GM19463 (cell line): ENCODE results near the gene MTMR4.
"Not testable (repeated sequence)": the region's sequence is repeated elsewhere in the genome, so short reads cannot be mapped to it uniquely, and the experiment has no call there.

Source experiments
- ATAC-seq: cut with Tn5 transposase; IDR thresholded peaks from one replicate; pipeline ENCODE4 v1.9.1; 2021; ENCODE audit warnings: mild to moderate bottlenecking, moderate library complexity; ENCODE audit not compliant: unreplicated experiment

The MTMR4 gene

DNA sequence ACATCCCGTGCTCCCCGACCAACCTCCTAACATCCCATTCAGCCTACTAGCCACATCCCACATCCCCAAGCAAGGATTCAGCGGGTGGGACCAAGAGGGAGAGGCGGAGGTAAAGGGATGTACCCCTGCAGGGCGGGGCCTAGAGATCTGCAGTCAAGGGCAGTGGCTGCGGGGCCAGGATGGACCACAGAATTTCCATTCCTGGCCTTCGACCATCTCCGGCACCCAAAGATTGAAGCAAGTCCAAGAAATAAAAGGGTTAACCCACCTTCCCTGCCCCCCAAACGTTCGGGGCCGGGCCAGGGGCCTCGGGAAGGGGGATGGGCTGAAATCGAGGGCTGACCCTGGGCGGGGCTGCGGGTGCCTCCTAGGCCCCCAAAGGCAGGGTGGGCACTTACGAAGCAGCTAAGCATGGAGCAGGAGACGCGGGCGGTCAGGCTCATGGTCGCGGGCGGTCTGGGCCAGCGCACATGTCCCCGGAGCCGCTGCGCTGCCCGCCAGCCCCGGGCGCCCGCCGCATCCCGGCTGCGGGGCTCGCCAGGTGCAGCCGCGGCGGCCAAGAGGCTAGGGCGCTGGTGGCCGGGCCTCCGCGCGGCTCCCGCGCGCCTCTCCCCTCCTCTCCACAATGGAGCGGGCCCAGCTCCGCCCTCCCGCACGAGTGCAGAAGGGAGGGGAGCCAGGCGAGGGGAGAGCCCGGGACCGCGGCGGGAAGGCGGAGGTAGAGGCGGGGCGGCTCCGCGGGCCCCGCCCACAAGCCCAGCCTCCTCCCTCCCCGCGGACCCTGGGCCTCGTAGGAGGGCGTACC is at the start of gene MTMR4:
TSS of gene MTMR4 (minus strand) at position 674 of the 805 bp plus-strand sequence. CDS start at position 443, 231 bp downstream.
- peak; percentile 21 for ATAC-seq

DNA sequence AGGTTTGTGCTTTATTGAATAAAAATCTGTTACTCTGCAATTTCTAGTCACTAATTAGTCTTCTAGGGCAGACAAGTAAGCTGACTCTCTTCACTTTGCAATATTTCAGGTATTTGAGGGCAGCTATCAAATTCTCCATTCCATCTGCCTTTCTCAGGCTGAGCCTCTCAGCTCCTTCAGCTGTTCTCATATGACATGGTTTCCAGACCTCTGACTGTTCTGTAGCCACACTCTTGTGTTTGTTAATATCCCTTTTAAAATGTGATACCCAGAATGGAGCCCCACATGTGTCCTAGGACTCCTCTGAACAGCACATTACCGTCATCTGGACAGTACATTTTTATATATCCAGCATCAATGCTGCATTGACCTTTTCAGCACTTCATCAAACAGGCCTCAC is 46.1 kb upstream of the MTMR4 start:
- ATAC-seq = no peak

DNA sequence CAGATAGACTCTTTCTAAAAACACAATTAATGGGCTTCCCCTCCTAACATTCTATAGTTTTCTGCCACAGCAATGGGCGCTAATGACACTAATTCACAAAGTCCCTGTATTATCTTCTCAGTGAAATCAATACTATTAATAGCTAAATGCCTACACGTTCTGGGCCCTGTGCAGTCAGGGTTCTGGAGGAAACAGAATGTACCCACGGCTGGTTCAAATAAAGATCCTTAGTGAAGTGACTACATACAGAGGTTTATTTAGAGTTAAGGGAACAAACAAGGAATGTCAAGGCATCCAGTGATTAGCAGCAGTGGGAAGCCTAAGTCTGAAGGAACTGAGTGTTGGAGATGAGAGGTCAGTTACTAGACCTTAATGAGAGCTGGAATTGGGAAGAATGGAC is 43.5 kb upstream of the MTMR4 start:
- ATAC-seq = no peak

DNA sequence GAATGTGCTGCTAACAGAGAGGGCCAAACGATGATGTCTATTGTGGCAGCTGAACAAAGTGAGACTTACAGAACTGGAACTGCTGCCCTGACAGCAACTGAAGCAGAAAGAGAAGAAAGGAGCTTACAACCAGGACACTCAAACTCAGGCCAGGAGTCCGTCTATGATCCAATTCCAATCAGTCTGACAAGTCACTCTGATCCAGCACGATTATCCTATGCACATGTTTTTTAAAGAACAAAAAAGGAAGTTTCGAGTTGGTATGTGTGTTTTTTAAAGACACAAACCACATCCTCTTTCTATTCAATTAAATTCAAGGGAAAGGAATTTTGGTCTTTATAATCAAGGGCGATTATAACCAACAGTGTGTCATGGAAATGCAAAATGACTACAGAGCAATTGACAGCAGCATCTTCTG is 42.4 kb upstream of the MTMR4 start:
- ATAC-seq = no peak

DNA sequence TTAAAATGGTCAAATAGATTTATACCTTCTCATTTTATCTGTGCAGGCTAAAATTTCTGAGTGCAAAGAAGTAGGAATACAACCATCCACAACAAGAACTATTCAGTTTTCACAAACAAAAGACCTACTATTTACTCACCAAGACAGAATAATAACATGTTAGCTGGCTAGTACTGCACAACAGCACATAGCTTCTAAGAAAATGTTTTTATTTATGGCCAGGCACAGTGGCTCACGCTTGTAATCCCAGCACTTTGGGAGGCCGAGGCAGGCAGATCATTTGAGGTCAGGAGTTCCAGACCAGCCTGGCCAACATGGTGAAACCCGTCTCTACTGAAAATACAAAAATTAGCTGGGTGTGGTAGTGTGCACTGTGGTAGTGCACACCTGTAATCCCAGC is 40.7 kb upstream of the MTMR4 start:
- ATAC-seq = not testable (repeated sequence)

DNA sequence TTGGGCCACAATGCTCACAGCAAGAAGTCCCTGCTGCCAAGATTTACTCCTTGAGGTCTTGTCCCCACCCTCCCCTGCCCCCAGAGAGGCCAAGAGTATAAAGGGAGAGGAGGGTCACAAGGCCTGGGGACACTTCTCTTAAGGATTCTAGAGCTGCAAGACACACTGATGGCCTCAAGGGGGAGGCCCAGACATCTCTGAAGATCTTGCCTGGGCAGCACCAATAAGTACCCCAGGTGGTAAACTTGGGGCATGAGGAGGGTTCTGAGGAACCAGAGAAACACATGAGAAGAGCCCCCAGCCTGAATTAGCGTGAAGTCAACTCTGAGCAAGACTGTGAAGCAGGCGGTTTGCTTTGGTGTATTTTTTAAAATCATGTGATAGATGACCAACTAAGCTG is 26.8 kb upstream of the MTMR4 start:
- ATAC-seq = no peak

DNA sequence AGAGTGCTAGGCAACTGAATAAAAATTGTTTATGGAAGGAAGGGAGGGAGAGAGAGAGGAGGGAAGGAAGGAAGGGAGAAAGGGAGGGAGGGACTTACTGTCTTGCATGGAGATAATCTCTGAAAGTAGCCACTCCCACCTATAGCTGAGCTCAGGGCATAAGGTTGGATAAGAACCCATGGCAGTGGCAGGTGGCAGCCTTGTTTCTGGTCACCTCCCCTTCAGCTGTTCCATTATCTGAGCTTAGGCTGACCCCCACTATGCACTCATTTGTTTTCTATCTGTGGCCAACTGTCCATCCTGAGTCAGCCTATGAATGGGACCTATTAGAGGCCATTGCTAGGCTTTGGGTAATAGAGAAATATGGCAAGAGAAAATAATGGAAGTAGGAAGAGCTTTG is 25.3 kb upstream of the MTMR4 start:
- no peak for ATAC-seq

DNA sequence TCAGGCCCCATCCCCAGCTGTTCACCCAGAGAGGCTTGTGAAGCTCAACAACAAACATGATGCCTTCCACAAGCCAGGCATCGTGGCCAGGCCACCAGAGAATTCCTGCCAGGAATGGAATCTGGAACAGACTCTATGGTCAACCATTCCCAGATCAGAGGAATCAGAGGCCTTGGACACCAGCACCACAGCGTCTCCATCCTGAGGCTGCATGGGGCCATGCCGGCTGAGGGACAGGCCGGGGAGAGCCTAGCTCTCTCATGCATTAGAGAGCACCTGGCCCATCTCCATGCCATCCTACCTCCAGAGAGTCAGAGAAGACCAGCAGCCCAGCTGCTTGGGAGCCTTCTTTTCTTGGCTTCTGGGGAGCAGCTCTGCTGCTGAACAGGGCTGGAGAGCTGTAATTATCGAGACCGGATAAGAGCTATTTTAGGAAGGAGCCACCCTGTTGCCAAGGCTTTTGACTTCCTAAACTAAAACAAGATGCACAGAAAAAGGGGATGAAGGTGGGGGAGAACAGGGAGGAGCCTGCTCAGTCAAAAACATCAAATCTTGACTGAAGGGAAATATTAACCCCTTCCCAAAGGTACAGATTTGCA is 24.5 kb upstream of the MTMR4 start:
- no peak for ATAC-seq

DNA sequence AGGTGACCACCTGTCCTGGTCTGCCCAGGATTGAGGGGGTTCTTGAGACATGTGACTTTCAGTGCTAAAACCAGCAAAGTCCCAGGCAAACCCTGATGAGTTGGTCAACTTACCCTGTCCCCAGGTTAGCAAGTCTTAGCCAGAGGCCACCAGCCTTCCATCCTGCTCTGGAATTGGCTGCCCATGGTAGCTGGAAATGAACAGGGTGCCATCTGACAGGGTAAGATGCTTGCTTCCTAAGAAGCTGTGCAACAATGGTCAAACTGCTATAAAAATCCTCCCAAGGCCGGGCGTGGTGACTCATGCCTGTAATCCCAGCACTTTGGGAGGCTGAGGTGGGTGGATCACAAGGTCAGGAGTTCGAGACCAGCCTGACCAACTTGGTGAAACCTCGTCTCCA is 22.8 kb upstream of the MTMR4 start:
- no peak for ATAC-seq

DNA sequence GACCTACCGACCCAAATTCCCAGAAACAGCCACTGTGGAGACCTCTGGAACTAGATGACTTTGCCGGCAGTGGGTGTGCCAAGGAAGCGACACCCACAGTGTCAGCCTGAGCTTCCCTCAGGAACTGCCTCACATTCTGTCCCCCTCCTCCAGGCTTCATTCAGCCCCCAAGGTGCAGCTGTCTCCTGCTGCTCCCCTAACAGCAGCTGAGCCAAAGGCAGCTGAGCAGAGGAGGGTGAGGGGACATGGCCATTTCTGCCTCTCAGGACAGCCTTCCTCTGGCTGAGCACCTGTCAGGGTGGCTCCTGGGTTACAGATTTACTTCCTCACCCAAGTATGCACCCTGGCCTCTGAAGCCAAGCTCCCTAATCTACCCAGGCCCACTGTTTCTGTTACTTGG is 22.1 kb upstream of the MTMR4 start:
- no peak for ATAC-seq

DNA sequence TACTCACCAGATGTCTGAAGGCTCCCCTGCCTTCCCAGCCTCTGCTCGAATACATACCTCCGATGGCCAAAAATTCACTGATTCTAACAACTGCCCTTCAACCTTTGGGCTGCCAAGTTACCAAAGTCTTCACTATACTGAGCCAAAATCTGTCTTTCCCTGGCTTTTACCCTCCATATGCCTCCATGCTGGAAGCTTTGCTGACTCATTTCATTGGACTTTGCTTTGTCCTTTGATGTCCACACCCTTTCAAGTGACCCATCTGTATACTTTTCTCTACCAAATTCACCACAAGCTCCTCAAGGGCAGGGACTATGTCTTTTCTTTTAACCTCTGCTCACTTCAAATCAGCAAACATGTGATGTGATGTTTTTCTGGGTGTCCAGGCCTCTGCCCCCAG is 21.0 kb upstream of the MTMR4 start:
- no peak for ATAC-seq

DNA sequence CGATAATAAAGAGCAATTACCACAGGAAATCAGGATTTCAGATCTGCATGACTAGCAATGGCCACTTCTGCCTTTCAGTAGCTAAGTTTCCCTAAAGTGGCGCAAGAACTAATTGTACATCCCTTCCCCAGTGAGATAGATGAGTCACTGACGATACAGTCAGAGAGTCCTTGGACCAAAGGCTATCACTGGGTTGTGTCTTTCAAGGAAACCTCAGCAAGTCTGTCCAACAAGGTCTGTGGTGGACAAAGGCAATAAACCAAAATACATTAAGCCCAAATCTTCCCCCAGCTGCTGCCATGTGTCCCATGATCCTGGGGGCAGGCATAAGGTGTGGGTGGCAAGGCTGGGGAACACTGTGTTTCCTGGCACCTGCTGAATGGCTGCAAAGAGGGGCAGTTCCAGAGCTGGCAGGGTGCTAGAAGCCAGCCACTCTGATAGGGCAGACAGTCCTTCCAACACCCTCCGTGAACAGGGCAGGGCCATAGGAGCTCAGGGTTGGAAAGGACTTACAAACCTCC is 20.5 kb upstream of the MTMR4 start:
- ATAC-seq = no peak

DNA sequence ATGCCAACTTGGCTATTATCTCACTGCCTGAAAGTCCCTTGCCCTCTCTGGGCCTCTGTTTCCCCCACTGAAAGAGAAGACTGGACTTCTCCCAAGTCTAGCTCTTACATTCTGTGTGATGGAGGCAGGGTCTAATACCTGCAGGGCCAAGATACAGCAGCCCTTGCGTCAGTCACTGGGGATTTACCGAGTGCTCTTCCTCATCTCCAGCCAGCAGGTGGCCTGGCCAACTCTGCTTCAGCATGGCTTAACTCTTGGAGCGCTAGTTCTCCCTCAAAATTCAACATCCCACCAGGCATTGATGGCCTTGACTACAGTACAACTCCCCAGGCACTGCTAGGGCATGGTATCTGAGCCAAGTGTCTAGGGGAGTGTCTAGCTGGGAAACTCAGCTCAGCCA is 19.9 kb upstream of the MTMR4 start:
- ATAC-seq = no peak

DNA sequence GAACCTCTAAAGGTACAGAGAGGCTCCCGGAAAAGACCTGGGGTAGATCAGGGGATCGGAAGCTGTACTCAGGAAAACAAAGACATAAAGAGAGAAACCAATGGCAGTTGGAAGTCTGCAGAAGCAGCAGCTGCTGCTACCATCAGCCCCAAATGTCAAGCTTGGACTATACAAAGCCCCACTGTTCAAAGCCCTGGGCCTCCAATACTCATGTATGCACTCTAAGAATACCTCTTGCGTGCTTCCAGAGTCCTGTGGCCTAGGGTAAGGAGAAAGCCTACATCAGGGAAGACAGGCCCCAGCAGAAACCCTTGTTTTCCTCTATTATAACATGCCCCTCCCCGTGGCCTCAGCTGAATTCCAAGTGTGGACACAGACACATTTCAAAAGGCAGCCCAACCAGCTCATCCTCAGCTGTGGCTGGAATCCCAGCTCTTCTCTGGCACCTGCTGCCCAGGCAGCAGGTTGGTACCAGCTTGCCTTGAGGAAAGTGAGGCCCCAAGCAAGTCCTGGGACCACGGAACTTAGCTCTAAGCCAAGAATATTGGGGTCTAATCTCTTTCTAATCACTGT is 19.3 kb upstream of the MTMR4 start:
- no peak for ATAC-seq

DNA sequence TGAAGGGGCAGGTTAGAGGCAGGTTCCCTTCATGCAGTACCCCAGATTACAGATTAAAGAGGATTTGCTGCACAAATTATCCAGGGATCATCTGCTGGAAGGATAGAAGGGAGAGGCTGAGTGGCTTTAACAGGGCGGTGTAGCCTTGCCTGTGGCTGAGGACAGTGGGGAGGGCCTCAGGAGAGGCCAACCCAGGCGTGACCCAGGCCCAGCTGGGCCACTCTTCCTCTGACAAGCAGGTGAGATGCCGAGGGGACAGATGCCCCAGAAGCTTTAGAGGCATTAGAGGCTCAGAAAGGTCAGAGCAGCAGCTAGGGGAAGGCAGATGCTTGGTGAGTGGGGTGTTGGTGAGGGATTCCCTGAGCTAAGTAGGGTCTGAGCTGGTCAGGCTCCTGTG is 18.1 kb upstream of the MTMR4 start:
- no peak for ATAC-seq

DNA sequence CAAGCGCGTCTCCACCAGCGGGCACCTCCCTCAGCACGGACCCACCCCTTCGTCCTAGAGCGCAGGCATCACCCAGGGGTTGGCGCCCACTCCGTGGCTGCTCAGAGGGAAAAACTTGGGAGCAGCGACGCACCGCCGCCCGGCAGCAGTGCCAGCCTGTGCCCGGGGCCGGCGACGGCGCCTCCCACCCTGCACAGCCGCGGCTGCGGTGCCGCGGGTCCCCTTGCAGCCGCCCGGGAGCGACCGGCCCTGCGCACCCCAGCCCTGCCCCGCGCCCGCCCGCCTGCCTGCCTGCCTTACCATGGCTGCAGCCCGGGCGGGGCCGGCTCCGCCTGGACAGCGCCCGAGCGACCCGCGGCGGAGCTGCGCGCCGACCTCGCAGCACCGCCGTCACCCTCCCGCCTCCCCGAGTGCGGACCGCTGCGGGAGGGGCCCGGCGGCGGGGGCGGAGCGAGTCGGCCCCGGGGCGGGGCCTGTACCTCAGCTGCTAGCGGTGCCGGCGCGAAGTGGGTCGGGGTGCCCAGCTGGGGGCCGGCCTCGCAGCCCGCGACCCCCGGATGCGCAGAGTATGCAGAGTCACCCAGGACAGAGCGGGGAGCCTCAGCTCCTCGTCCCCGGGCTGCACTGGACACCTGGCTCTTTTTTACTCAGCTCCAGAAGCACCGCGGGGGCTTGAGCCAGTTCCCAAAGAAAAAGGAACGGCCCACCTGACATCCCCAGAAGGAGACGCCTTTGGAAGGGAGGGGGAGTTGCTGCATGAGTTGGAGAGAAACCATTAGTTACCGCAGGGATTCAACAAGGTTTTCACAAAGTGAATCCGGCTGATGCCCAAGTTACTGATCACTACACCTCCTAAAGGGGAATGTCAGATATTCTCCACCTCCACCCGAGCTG is 17.5 kb upstream of the MTMR4 start:
- peak; percentile 74 for ATAC-seq

DNA sequence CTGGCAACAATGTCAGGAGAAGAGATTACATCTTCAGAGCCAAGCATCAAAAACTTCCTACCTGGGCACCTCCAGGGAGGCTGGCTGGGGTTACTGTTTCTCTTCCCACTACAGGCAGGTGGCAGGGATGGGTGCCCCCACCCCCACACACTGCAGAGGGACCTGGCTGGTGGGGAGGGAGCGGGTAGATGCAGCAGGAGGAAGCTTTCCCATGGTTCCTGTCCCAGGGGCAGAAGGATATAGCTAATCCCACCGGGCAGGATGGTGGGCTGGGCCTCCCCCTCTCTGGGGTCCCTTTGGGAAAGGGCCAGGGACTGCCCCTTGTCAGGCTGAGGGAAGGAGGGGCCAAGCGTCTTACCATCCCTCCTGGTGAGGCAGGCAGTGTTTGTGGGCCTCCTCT is 16.7 kb upstream of the MTMR4 start:
- no peak for ATAC-seq

DNA sequence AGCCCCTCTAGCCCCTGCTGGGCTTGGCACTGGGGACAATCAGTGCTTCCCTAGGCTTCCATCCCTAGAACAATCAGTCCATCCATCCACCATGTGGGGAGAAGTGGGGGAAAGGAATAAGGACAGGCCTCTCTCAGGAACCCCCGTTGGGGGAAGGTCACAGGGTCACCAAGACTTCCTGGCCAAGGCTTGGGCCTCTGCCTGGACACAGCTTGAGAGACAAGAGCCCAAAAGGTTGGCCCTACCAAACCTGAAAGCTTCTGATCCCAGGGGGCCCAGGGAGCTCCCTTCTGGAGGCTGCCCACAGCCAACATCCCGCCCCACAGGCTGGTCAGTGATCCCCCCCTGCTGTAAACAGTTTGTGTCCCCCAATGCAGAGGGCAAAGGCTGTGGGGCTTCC is 16.2 kb upstream of the MTMR4 start:
- no peak for ATAC-seq

DNA sequence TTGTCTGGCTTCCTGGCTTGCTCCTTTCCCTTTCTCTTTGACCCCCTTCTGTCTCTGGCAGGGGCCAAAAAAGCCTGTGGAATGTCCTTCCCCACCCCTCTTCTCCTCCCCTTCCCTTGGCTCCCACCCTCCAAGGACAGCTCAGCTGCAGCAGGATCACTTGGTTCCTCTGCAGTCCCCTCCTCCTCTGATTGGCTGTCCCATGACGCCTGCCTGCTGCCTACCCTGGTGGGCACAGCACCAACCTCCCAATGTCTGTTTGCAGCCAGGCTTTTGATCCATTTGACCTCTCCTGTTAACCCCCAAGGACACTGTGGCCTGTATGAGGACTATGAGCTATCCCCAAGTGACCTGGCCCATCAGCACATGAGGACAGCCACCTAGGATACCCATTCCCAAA is 14.8 kb upstream of the MTMR4 start:
- ATAC-seq = no peak

DNA sequence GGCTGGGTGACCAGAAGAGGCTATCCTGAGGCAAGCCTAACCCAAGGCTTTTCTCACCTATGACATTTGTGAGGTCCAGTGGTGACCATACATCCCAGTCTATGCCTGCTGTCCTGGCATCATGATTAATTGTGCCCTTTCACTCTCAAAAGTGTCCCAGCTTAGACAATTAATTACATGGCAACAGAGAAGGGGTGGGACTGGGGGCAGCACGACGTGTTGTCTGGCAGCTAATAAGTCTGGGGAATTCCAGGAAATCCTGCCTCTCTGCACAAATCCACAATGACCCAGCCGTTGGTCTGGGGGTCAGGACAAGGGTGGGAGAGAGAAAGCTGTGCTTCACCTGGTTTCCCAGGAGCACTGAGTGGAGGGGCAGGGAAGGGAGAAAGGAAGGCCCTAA is 14.0 kb upstream of the MTMR4 start:
- ATAC-seq = no peak

DNA sequence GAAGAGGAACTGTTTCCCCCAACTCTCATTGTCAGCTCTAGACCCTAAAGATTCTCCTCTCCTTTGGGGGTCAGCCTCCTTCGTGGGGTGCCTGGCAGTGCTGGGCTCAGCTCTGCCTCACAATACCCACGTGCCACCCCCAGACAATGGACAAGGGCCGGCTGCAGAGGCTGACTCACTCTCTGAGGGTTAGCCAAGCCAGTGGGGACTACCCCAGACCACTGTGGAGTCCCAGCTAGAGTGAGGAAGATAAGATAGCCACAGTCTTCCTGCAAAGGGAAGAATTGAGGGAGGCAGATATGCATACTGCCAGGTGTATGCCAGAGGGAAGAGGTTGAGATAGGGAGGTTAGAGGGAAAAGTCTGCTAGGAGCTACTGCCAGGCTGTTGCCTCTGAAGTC is 13.5 kb upstream of the MTMR4 start:
- no peak for ATAC-seq
